GM12891 (cell line): ENCODE results near the gene FGF14.

Source experiments
- DNase-seq: peaks from one replicate; pipeline ENCODE4 v3.0.0; 2011; ENCODE audit warnings: low spot score; ENCODE audit not compliant: insufficient read length
- FAIRE-seq: peaks from 2 replicates; lab custom pipeline; 2011; peaks lifted over from hg19 to GRCh38; lab: Jason Lieb, UNC
- PAX5 ChIP-seq: IDR thresholded peaks from 2 replicates; pipeline ENCODE4 v1.6.1; 2011; ENCODE audit warnings: low read length, moderate library complexity, mild to moderate bottlenecking; ENCODE audit not compliant: insufficient read depth, severe bottlenecking
- POLR2A ChIP-seq: IDR thresholded peaks from 2 replicates; pipeline ENCODE4 v1.6.1; 2011; ENCODE audit warnings: low read depth, low read length, control low read depth
- POLR2AphosphoS5 ChIP-seq: IDR thresholded peaks from 2 replicates; pipeline ENCODE4 v1.6.1; 2011; ENCODE audit warnings: low read depth, low read length, control low read depth
- POU2F2 ChIP-seq: IDR thresholded peaks from 2 replicates; pipeline ENCODE4 v1.6.1; 2011; ENCODE audit warnings: low read depth, mild to moderate bottlenecking, control low read depth, low read length, moderate library complexity
- SPI1 ChIP-seq: IDR thresholded peaks from 2 replicates; pipeline ENCODE4 v1.6.1; 2011; ENCODE audit warnings: low read depth, low read length, control low read depth
- TAF1 ChIP-seq: IDR thresholded peaks from 2 replicates; pipeline ENCODE4 v1.6.1; 2011; ENCODE audit warnings: low read depth, low read length, control low read depth

The FGF14 gene

DNA sequence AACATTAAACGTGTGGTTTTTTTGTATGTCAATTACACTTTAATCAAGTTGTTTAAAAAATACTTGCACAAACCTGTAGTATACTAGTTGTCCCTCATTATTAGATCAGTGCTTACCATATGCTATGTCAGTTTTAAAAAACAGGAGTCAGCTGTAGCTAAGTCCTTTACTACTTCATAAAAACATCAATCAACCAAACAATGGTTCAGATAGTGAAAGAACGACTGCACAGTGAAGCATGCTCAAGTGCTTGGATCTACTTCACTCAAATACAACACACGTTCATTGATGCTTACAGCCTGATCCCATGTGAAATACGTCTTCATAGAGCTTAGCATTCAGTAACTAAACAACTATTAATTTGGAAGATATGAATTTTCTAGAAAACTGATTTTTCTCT is 225.0 kb downstream of the FGF14 start:
- DNase-seq (no peak), FAIRE-seq (no peak)
- TF ChIP-seq SPI1 (no peak), POU2F2 (no peak), POLR2AphosphoS5 (no peak), TAF1 (no peak), PAX5 (no peak)

DNA sequence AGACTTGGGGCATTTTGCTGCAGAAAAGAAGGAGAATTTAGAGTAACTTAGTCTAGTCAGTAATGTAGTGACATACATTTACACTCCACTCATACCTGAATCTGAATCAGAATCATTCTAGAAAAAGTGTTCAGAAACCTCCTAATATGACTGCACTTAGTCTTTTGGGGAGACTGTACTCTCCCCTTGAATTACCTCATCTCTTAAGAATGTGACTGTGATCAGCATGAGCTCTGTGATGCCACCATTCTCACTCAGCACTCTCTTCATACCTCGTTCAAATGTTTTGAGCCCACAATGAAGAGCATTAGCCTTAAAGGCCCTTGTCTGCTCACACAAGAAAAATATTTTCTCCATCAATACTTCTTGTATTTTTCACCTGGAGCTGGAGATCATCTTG is 229.4 kb downstream of the FGF14 start:
- FAIRE-seq (no peak), DNase-seq (no peak)
- TF ChIP-seq PAX5 (no peak), POU2F2 (no peak), SPI1 (no peak)

DNA sequence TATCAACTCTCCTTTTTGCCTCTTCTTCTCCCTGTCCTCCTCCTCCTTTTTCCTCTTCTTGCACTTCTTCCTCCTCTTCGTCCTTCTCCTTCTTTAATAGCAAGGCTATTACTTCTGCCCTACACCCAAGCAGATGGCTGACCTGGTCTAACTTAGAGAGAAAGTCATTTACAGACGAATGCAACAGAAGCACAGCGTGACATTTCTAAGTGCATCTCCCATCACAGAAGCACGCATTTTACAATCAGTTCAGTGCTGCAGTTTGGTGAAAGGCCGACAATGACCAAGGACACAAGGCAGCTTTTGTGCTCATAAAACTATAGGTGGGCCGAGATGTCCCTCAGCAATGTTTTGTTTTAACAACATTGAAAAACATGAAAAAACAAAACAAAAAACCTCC is 231.5 kb downstream of the FGF14 start:
- DNase-seq, result no peak
- no peak for FAIRE-seq
- TF ChIP-seq SPI1, result no peak
- no peak for TF ChIP-seq PAX5
- no peak for TF ChIP-seq TAF1
- no peak for TF ChIP-seq POLR2A
- no peak for TF ChIP-seq POLR2AphosphoS5
- no peak for TF ChIP-seq POU2F2

GRCh38 chr13:102169471-102170015 is 232.3 kb downstream of the FGF14 start:
- DNase-seq, result no peak
- no peak for FAIRE-seq
- TF ChIP-seq SPI1, result no peak
- no peak for TF ChIP-seq POLR2A
- TF ChIP-seq PAX5, result no peak
- no peak for TF ChIP-seq TAF1
- TF ChIP-seq POU2F2, result no peak
- no peak for TF ChIP-seq POLR2AphosphoS5

GRCh38 chr13:102152790-102153189 is 249.1 kb downstream of the FGF14 start:
- TF ChIP-seq POLR2A (no peak), PAX5 (no peak), TAF1 (no peak), SPI1 (no peak), POU2F2 (no peak), POLR2AphosphoS5 (no peak)
- DNase-seq, result no peak
- no peak for FAIRE-seq

DNA sequence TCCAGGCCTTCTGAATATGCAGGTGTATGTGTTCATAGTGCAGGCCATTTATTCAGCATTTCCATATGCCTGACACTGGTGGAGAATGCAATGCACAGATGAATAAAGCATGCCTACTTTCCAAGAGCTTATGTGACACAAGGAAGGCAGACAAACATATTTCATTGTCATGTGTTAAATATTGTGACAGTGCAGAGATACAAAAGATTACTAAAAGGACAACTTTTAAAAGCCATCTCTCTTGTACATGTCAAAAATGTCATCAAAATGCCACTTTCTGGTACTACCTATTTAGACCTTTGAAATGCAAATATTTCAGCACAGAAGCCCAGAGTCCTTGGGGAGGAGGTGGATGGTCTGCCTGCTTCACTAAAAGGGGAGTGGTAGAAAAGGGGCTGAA is 254.5 kb downstream of the FGF14 start:
- FAIRE-seq, result no peak
- no peak for DNase-seq

GRCh38 chr13:102145750-102146149 is 256.1 kb downstream of the FGF14 start:
- DNase-seq, result no peak
- TF ChIP-seq SPI1, result no peak
- no peak for TF ChIP-seq POLR2A
- no peak for FAIRE-seq

More for the DNA sequence above, 254.5 kb downstream of the FGF14 start:
- TF ChIP-seq POLR2AphosphoS5 (no peak), POU2F2 (no peak), SPI1 (no peak), POLR2A (no peak)

DNA sequence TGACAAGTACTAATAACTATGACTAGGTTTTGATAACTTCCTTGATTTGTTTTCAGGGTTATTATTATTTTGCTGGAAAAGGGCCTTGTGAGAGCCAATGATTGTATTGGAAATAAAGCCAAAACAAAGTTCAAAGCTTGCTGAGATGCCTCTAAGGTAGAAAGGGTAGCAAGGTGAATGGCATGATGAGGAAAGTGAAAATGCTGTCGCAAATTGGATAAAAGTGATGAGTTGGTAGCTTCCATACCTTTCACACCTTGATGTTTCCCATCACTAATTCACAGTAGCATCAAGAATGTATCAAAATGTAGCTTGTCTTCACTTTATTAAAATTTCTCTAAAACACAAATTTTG is 259.4 kb downstream of the FGF14 start:
- DNase-seq (no peak), FAIRE-seq (no peak)
- TF ChIP-seq POU2F2 (no peak), TAF1 (no peak), POLR2A (no peak), SPI1 (no peak), PAX5 (no peak), POLR2AphosphoS5 (no peak)

DNA sequence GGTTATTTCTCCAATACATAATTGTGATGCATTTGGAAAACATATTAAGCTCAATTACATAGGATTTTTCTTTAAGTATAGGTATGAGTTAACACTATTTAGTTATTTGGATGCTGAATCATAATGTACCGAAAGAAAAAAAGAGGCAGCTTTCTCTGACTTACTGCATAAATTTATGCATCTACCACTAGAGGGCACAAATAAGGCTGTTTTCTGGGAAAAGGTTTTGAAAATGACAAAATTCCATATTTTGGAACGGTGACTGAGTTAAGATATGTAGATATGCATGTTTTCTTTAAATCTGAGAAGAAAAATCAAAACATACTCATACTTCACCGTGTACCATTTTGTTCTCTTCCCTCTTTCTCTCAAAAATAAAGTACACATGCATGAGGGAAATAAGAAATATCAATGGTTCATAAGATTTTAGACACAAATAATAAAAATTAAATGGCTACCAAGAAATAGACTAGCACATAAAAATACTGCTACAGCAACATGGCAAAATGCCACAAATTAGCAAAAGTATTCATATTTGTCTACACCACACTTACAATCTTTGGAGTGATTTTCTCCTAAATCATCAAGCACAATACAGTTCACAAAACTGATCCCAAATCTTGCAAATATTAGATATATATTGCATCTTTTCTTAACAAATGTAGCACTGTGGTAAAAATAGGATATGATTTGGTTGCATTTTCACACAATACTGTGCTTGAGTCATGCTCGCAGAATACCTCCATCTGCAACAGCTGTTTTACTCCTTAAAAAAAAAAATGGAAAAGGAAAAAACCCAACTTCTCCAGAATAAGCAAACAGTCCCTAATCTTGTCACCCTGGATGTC is 260.0 kb downstream of the FGF14 start:
- DNase-seq, result no peak
- TF ChIP-seq POLR2A (no peak), PAX5 (no peak), TAF1 (no peak), POLR2AphosphoS5 (no peak), SPI1 (no peak), POU2F2 (no peak)
- FAIRE-seq, result no peak

DNA sequence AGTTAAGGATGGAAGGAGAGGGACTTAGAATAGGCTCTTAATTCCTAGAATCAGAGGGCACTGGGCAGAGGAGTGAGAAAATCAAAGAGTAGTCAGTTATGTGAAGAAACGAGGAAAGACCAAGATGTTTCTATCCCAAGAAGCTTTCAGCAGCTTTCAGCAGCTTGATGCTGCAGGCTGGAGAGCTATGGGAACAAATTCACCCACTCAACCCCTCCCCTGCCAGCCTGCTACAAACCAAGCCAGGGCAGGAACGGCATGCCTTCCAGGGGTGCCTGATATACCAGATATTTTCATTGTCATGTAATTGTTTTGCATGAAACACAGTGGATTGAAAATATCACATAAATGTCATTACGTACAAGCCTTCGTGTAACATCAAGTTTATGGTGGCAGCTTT is 262.2 kb downstream of the FGF14 start:
- DNase-seq, result no peak
- no peak for FAIRE-seq
- no peak for TF ChIP-seq POLR2AphosphoS5
- no peak for TF ChIP-seq TAF1
- TF ChIP-seq SPI1, result no peak
- no peak for TF ChIP-seq PAX5
- no peak for TF ChIP-seq POU2F2
- no peak for TF ChIP-seq POLR2A
